HuH-7 (cell line): ENCODE results near the gene MMD.
A peak's percentile ranks its signal among the peaks of the same experiment; 100 is the strongest.

Experiments used
- DNase-seq: peaks from one replicate; pipeline ENCODE4 v3.0.0; 2011; ENCODE audit warnings: low spot score

The MMD gene

DNA sequence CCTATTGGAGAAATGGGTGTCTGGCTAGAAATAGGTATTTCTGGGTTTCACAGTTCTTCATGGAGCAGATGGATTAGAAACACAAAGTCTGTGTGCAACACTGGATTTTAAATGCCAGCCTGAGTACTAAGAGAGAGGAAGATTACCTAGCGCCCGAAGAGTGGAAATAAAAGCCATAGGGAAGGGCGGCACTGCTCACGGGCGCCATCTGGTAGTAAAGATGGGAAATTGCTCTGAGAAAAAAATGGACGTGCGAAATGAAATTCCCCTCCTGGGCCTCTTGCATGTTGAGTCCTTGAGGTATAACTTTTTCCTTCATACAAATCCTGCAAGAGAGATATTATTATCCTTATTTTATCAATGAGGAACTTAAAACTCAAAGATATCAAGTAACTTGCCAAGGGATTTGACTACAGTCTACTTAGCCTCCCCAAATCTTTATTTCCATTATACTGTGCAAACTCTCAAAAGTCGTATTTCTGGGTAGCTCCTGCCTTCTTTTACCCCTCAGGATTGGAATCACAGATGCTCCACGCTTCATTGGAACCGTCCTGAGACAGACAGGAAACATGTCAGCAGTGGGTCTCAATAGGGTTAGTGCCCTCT is 72.8 kb downstream of the MMD start:
- peak; percentile 30 for DNase-seq

DNA sequence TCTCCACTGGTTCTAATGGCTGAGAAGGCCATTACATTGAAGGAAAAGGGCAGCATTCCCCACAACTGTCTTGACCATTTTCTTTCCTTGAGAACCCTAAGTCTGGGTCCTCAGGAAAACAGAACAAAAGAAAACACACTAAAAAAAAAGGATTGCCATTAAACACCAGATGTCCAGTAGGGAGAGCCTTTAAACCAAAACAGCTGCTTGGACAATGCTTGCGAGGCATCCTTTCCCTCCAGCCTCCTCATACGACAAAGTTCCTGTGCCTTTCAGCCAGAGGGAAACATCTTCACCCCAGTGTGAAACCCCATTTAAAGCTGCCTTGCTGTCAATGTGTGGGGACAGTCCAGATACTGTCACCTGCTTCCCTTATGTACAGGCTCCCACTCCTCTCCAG is 74.3 kb downstream of the MMD start:
- no peak for DNase-seq

DNA sequence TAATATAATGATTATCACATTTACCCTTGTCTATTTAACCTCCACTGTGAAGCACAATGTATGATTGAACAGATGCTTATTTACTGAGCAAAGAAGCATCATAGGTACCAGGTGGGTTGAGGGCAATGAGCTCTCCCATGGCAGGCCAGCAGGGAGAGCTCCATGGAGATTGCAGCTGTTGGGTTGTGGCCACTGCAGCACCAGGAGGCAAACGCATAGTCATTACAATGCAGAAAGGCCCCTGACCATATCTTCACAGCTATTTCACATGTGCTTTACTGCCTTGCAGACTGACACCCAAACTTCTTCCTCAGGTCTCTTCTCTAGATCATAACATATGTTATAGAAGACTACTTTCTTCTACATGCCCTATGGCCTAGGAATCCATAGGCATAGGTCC is 75.0 kb downstream of the MMD start:
- no peak for DNase-seq

DNA sequence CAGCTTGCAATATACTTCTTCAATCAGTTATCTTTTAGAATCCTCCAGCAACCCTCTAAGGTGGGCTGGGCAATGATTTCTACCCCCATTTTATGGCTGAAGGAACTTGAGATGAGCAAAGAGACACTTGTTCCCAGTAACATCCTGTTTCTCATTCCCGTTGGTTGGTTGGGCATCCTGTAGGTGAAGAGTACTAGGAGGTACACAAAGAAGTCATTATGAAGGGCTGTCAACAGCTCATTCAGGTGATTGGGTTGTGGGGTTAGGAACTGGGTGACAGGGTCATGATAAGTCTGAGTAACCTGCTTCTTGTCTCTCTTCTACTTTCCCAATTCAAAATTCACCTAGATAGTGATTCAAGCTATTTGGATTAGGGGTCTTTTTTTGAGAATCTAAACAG is 76.5 kb downstream of the MMD start:
- DNase-seq: no peak

DNA sequence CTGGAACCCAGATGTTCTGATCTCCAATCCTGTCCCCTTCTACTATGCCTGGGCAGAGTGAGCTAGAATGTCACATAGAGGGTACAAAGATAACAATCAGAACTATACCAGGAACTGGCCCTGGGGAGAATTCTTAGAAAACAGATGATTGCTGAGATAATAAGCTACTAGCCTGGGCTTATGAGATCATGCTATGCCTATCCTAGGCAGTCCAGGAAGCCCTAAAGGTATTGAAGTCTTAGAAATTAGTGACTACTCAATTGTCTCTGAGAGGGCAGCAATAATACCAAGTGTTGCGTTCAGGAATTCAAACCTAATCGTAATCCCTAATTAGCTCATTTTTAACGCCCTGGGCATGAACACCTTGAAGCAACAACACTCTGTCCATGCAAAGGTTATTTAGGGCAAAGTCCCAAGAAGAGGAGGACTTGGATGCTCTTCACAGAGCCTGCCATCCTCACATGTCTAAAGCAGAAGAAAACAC is 77.1 kb downstream of the MMD start:
- no peak for DNase-seq

DNA sequence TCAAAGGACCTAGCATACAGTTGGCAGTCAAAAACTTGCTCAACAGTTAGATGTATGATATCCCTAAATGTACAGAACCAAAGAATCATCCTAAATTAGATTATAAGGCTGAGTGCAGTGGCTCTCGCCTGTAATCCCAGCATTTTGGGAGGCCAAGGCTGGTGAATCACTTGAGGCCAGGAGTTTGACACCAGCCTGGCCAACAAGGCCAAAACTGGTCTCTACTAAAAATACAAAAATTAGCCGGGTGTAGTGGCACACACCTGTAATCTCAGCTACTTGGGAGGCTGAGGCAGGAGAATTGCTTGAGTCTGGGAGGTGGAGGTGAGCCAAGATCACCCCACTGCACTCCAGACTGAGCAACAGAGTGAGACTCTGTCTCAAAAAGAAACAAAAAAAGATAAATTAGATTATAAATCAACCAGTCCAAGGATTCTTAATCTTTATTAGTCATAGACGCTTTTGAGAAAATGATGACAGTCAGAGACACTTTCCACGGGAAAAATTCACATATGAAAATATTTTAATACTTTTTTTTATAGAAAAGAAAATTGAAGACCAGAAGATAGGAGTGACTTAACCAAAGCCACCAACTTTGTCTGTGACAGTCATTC is 77.6 kb downstream of the MMD start:
- DNase-seq: no peak

DNA sequence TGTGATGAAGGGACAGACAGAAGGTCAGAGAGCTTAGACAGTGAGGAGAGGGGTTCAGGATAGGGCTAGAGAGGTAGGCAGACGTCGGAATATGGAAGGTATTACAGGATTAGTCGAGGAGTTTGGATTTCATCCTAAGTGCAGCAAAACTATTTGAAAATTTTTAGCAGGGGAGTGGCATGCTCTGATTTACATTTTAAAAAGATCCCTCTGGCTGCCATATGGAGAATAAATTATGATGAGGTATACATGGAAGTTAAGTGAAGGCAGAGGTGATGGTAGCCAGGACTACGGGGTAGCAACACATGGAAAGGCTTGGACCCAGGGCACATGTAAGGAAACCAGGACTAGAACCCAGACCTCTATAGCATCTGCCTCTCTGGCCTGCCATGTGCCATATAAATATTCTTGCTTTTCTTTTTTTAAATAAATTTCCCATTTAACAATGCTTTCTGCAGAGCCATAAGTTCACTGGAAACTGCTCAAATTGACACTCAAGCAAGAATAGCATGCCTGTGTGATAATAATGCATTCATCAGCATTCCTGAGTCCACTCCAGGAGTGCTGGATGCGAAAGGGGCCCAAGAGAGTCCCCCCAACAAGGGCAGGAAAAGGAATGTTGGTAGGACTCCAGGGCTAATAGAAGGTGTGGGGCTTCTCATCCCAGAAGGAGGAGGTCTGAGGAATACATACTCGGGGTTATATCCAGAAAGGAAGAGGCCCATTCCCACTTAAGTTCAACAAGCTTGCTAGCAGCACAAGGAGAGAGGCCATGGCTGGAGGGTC is 78.6 kb downstream of the MMD start:
- no peak for DNase-seq
